ENCODE measurements around the gene YPEL2.

DNA sequence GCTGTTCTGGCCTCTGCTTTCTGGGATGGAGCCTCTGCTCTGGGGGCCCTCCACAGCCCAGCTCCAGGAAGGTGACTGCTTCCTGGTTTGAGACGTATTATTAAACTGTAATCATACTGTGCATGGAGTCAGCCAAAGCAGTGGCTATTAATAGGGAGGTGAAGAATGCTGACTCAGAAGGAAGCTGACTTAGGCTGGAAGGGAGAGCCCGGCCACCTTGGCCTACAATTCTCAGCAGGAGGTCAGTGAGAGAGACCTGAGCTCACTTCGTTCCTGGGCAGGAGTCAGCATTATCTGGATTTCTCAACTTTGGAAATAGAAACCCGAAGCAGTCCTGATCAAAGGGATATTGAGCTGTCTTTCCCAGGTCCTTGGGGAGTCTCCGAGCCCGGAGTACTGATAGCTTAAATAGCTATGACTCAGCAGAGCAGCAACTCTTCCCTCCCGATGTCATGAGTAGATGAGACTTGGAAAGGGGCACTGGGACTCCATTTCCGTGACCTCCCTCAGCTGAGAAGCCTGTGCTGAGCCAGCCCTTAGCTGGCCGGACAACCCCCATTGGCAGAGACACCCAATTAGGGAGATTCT, 91.8 kb downstream of the YPEL2 start:
- TF ChIP-seq, protein P1, sequence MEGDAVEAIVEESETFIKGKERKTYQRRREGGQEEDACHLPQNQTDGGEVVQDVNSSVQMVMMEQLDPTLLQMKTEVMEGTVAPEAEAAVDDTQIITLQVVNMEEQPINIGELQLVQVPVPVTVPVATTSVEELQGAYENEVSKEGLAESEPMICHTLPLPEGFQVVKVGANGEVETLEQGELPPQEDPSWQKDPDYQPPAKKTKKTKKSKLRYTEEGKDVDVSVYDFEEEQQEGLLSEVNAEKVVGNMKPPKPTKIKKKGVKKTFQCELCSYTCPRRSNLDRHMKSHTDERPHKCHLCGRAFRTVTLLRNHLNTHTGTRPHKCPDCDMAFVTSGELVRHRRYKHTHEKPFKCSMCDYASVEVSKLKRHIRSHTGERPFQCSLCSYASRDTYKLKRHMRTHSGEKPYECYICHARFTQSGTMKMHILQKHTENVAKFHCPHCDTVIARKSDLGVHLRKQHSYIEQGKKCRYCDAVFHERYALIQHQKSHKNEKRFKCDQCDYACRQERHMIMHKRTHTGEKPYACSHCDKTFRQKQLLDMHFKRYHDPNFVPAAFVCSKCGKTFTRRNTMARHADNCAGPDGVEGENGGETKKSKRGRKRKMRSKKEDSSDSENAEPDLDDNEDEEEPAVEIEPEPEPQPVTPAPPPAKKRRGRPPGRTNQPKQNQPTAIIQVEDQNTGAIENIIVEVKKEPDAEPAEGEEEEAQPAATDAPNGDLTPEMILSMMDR (IDR thresholded peaks at IDR 0.05): no peak
- TF ChIP-seq POLR2A (IDR thresholded peaks at IDR 0.05): no peak
